Measurements from ENCODE around the gene COL7A1. TPM values are rescaled to one million over a fixed set of nuclear protein-coding genes. Genes with fewer than 3 reads are reported as not detected.

COL7A1 gene
- total RNA-seq, 1 experiment from 2014 or later = 5.2 TPM

DNA sequence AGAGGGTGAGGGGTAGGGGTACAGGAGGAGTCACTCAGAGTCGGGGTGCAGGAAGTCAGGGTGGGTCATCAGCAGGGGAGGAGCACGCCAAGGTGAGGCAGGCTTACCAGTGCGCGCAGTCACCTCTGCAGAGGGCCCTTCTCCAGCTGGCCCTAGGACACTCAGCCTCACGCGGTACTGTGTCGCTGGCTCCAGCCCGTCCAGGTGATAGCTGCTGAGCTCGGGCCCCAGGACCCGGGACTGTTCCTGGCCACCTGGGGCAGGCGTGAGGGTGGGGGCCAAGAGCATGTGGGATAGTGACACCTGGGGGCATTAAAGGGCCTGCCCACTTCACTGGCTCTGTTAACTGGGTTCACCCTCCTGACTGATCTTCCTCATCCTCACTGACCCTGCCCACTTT lies 7.4 kb downstream of the COL7A1 start:
- Histone ChIP-seq H3K9me3 (no peaks in the 10 kb centered on the region), H3K36me3 (ENCODE audit: control insufficient read depth, insufficient read depth, low read length) (no peaks in the 10 kb centered on the region), H3K4me3 (ENCODE audit: low read depth, low read length) (no peak overlapping the region), H3K4me1 (no peaks in the 10 kb centered on the region), H3K27me3 (replicated peaks; ENCODE audit: control insufficient read depth, insufficient read depth, low read length) (no peaks in the 10 kb centered on the region)
- intact Hi-C loops (cut with micrococcal nuclease; ENCODE audit: unreplicated experiment) = no loop called here
- Mint-ChIP-seq H3K27me3 (ENCODE audit: insufficient read depth, unreplicated experiment) (no peaks in the 10 kb centered on the region), H3K9me3 (ENCODE audit: unreplicated experiment) (no peaks in the 10 kb centered on the region), H3K4me1 (ENCODE audit: low read depth, unreplicated experiment) (peaks cover 8% of the 10 kb centered on the region), H3K27ac (ENCODE audit: unreplicated experiment) (no peak overlapping the region), H3K36me3 (ENCODE audit: insufficient read depth, unreplicated experiment) (no peaks in the 10 kb centered on the region), H3K4me3 (ENCODE audit: unreplicated experiment) (no peak overlapping the region)
- TF ChIP-seq, protein P1, sequence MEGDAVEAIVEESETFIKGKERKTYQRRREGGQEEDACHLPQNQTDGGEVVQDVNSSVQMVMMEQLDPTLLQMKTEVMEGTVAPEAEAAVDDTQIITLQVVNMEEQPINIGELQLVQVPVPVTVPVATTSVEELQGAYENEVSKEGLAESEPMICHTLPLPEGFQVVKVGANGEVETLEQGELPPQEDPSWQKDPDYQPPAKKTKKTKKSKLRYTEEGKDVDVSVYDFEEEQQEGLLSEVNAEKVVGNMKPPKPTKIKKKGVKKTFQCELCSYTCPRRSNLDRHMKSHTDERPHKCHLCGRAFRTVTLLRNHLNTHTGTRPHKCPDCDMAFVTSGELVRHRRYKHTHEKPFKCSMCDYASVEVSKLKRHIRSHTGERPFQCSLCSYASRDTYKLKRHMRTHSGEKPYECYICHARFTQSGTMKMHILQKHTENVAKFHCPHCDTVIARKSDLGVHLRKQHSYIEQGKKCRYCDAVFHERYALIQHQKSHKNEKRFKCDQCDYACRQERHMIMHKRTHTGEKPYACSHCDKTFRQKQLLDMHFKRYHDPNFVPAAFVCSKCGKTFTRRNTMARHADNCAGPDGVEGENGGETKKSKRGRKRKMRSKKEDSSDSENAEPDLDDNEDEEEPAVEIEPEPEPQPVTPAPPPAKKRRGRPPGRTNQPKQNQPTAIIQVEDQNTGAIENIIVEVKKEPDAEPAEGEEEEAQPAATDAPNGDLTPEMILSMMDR (IDR thresholded peaks at IDR 0.05; ENCODE audit: insufficient read depth in 1 of 2, low read depth in 1 of 2, low read length in 1 of 2, severe bottlenecking in 1 of 2, unreplicated experiment in 1 of 2) = no peak
- ChIA-PET CTCF (no interaction called here), POLR2A (no interaction called here)
- BruUV-seq (replicated peaks) = no TSS peak
- no peak for DNase-seq

DNA sequence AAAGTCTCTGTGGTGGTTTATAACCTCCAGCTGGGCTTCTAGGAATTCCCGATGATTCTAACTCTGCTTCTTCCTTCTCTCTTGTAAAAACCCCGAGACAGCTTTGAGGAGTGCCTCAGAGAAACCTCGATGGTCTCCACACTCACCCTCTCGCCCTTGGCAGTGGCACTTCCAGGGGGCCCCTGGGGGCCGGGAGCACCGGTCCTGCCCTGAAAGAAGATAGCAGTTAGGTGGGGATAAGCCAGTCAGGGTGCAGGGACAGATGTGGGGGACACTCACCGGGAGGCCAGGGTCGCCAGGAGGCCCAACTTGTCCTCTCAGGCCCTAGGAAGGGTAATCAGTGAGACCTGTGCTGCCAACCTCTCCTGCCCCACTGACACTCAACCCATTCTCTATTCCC lies 9.7 kb downstream of the COL7A1 start:
- BruUV-seq (replicated peaks) = no TSS peak
- POLR2A ChIA-PET = no interaction called here
- no peak overlapping the region for H3K27ac Mint-ChIP-seq (ENCODE audit: unreplicated experiment)
- H3K27me3 Mint-ChIP-seq (ENCODE audit: insufficient read depth, unreplicated experiment) = no peaks in the 10 kb centered on the region
- no peaks in the 10 kb centered on the region for H3K9me3 Mint-ChIP-seq (ENCODE audit: unreplicated experiment)
- Histone ChIP-seq H3K27me3 (replicated peaks; ENCODE audit: control insufficient read depth, insufficient read depth, low read length) (no peaks in the 10 kb centered on the region), H3K36me3 (ENCODE audit: control insufficient read depth, insufficient read depth, low read length) (no peaks in the 10 kb centered on the region), H3K4me3 (ENCODE audit: low read depth, low read length) (no peak overlapping the region), H3K4me1 (no peaks in the 10 kb centered on the region), H3K9me3 (no peaks in the 10 kb centered on the region)
- no peak overlapping the region for H3K4me3 Mint-ChIP-seq (ENCODE audit: unreplicated experiment)
- DNase-seq = no peak
- no peaks in the 10 kb centered on the region for H3K36me3 Mint-ChIP-seq (ENCODE audit: insufficient read depth, unreplicated experiment)
- TF ChIP-seq, protein P1 (IDR thresholded peaks at IDR 0.05; ENCODE audit: insufficient read depth in 1 of 2, low read depth in 1 of 2, low read length in 1 of 2, severe bottlenecking in 1 of 2, unreplicated experiment in 1 of 2) = no peak
- intact Hi-C loops (cut with micrococcal nuclease; ENCODE audit: unreplicated experiment) = no loop called here
- CTCF ChIA-PET = interaction anchor here (1.0 kb wide), 1 partner anchor 79 kb away, joined by 3 read pairs; no protein-coding TSS in a partner anchor
- H3K4me1 Mint-ChIP-seq (ENCODE audit: low read depth, unreplicated experiment) = peaks cover 8% of the 10 kb centered on the region

DNA sequence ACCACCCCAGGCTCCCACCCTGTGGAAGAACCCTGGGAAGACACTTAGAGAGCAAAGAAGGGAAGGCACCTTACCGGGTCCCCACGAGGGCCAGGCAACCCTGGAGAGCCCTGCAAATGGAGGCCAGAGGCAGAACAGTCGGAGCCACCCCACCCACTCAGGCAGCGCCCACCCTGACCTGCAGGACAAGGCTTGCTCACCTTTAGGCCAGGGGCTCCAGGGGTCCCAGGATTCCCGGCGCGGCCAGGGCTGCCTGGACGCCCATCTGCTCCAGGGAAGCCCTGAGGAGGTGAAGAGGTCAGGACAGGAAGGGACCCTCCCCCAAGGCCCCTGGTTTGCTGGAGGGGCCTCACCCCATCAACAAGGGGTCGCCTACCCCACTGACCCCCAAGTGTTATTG lies 10.3 kb downstream of the COL7A1 start:
- ChIA-PET CTCF (interaction anchor here (1.0 kb wide), 1 partner anchor 79 kb away, joined by 3 read pairs; no protein-coding TSS in a partner anchor), POLR2A (no interaction called here)
- Mint-ChIP-seq H3K27ac (ENCODE audit: unreplicated experiment) (no peak overlapping the region), H3K4me3 (ENCODE audit: unreplicated experiment) (no peak overlapping the region), H3K36me3 (ENCODE audit: insufficient read depth, unreplicated experiment) (no peaks in the 10 kb centered on the region), H3K27me3 (ENCODE audit: insufficient read depth, unreplicated experiment) (no peaks in the 10 kb centered on the region), H3K4me1 (ENCODE audit: low read depth, unreplicated experiment) (peaks cover 6% of the 10 kb centered on the region), H3K9me3 (ENCODE audit: unreplicated experiment) (no peaks in the 10 kb centered on the region)
- H3K4me1 ChIP-seq = no peaks in the 10 kb centered on the region
- H3K9me3 ChIP-seq = no peaks in the 10 kb centered on the region
- TF ChIP-seq, protein P1 (IDR thresholded peaks at IDR 0.05; ENCODE audit: insufficient read depth in 1 of 2, low read depth in 1 of 2, low read length in 1 of 2, severe bottlenecking in 1 of 2, unreplicated experiment in 1 of 2) = no peak
- no peaks in the 10 kb centered on the region for H3K27me3 ChIP-seq (replicated peaks; ENCODE audit: control insufficient read depth, insufficient read depth, low read length)
- no peak overlapping the region for H3K4me3 ChIP-seq (ENCODE audit: low read depth, low read length)
- H3K36me3 ChIP-seq (ENCODE audit: control insufficient read depth, insufficient read depth, low read length) = no peaks in the 10 kb centered on the region
- no TSS peak for BruUV-seq (replicated peaks)
- DNase-seq = no peak
- intact Hi-C loops (cut with micrococcal nuclease; ENCODE audit: unreplicated experiment) = no loop called here

Measured in Caco-2 (cell line).